ENCODE data around the gene U2AF2. TPM values are rescaled to one million over a fixed set of nuclear protein-coding genes. Genes with fewer than 3 reads are reported as not detected.

The U2AF2 gene
- total RNA-seq, 3 donors from 2014 or later (not counting 1 experiment from before 2014, with no cell fraction given): 304 to 322 (median 321) TPM

GRCh38 chr19:55689411-55690108 is 34.7 kb downstream of the U2AF2 start:
- no peaks in the 10 kb centered on the region for H3K27me3 Mint-ChIP-seq (ENCODE audit: low read depth in 2 of 2)
- no peak overlapping the region for H3K4me3 Mint-ChIP-seq
- no peaks in the 10 kb centered on the region for H3K9me3 Mint-ChIP-seq
- intact Hi-C loops (cut with micrococcal nuclease): no loop called here
- Histone ChIP-seq H3K4me3 (ENCODE audit: low read length) (no peak overlapping the region), H3K27me3 (ENCODE audit: control insufficient read depth, insufficient read depth, low read length) (no peaks in the 10 kb centered on the region), H3K4me1 (ENCODE audit: control insufficient read depth, insufficient read depth, low read length) (peaks cover 7% of the 10 kb centered on the region), H3K36me3 (ENCODE audit: control insufficient read depth, insufficient read depth, low read length) (peaks cover 64% of the 10 kb centered on the region), H3K9me3 (ENCODE audit: control insufficient read depth, insufficient read depth, low read length) (no peaks in the 10 kb centered on the region), H3K27ac (ENCODE audit: low read length) (no peak overlapping the region)
- no peak for TF ChIP-seq CTCF (IDR thresholded peaks at IDR 0.05)
- H3K36me3 Mint-ChIP-seq: no peaks in the 10 kb centered on the region
- H3K4me1 Mint-ChIP-seq: peaks cover 0 to 16% of the 10 kb centered on the region in 2 donors
- ATAC-seq (no peak), DNase-seq (no peak)
- H3K27ac Mint-ChIP-seq: no peak overlapping the region
- 96% methylated on average over 35 of the region's 35 CpGs for WGBS (ENCODE audit: insufficient coverage)

GRCh38 chr19:55690109-55690768 is 35.4 kb downstream of the U2AF2 start:
- Histone ChIP-seq H3K9me3 (ENCODE audit: control insufficient read depth, insufficient read depth, low read length) (no peaks in the 10 kb centered on the region), H3K36me3 (ENCODE audit: control insufficient read depth, insufficient read depth, low read length) (peaks cover 66% of the 10 kb centered on the region), H3K4me1 (ENCODE audit: control insufficient read depth, insufficient read depth, low read length) (peaks cover 7% of the 10 kb centered on the region), H3K27ac (ENCODE audit: low read length) (no peak overlapping the region), H3K4me3 (ENCODE audit: low read length) (no peak overlapping the region), H3K27me3 (ENCODE audit: control insufficient read depth, insufficient read depth, low read length) (no peaks in the 10 kb centered on the region)
- Mint-ChIP-seq H3K36me3 (no peaks in the 10 kb centered on the region), H3K9me3 (no peaks in the 10 kb centered on the region), H3K4me3 (no peak overlapping the region), H3K4me1 (peaks cover 0 to 13% of the 10 kb centered on the region in 2 donors), H3K27ac (no peak overlapping the region), H3K27me3 (ENCODE audit: low read depth in 2 of 2) (no peaks in the 10 kb centered on the region)
- intact Hi-C loops (cut with micrococcal nuclease): no loop called here
- DNase-seq (no peak), ATAC-seq (no peak)
- no peak for TF ChIP-seq CTCF (IDR thresholded peaks at IDR 0.05)
- WGBS (ENCODE audit: insufficient coverage): 98% methylated on average over 25 of the region's 25 CpGs

- WGBS (ENCODE audit: insufficient coverage): 98% methylated on average over 30 of the region's 31 CpGs
- Histone ChIP-seq H3K9me3 (ENCODE audit: control insufficient read depth, insufficient read depth, low read length) (no peaks in the 10 kb centered on the region), H3K27me3 (ENCODE audit: control insufficient read depth, insufficient read depth, low read length) (no peaks in the 10 kb centered on the region), H3K4me3 (ENCODE audit: low read length) (no peak overlapping the region), H3K36me3 (ENCODE audit: control insufficient read depth, insufficient read depth, low read length) (peaks cover 67% of the 10 kb centered on the region), H3K4me1 (ENCODE audit: control insufficient read depth, insufficient read depth, low read length) (peaks cover 7% of the 10 kb centered on the region), H3K27ac (ENCODE audit: low read length) (no peak overlapping the region)
- no peak for TF ChIP-seq CTCF (IDR thresholded peaks at IDR 0.05)
- Mint-ChIP-seq H3K4me1 (peaks cover 0 to 10% of the 10 kb centered on the region in 2 donors), H3K9me3 (no peaks in the 10 kb centered on the region), H3K27me3 (ENCODE audit: low read depth in 2 of 2) (no peaks in the 10 kb centered on the region), H3K36me3 (no peaks in the 10 kb centered on the region), H3K4me3 (no peak overlapping the region), H3K27ac (no peak overlapping the region)
- intact Hi-C loops (cut with micrococcal nuclease): no loop called here
- no peak for DNase-seq
- no peak for ATAC-seq
These were observed 36.1 kb downstream of the U2AF2 start for GRCh38 chr19:55690769-55691545.

All from natural killer cell (primary cell).